GM12801 (cell line): ENCODE measurements around the gene CFAP69.

ENCODE experiments used
- TF ChIP-seq, protein P1 (sequence below): IDR thresholded peaks from one replicate; pipeline ENCODE4 v1.5.1; 2011; ENCODE audit warnings: control low read depth; ENCODE audit not compliant: insufficient read length; ENCODE audit errors: extremely low read depth

The CFAP69 gene

DNA sequence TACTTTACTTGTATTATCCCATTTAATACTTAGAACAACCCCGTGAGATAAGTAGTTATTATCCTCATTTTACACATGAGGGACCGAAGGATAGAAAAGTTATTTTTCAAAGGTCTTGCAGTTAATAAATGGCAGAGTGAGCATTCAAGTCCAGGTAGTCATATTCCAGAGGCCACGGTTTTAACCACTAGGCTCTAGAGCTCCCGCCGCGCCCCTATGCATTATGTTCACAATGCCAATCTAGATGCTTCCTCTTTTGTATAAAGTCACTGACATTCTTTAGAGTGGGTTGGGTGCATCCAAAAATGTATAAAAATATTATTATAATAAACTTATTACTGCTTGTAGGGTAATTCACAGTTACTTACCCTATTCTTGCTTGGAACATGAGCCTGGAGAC is 11.4 kb upstream of the CFAP69 start:
- TF ChIP-seq, protein P1, sequence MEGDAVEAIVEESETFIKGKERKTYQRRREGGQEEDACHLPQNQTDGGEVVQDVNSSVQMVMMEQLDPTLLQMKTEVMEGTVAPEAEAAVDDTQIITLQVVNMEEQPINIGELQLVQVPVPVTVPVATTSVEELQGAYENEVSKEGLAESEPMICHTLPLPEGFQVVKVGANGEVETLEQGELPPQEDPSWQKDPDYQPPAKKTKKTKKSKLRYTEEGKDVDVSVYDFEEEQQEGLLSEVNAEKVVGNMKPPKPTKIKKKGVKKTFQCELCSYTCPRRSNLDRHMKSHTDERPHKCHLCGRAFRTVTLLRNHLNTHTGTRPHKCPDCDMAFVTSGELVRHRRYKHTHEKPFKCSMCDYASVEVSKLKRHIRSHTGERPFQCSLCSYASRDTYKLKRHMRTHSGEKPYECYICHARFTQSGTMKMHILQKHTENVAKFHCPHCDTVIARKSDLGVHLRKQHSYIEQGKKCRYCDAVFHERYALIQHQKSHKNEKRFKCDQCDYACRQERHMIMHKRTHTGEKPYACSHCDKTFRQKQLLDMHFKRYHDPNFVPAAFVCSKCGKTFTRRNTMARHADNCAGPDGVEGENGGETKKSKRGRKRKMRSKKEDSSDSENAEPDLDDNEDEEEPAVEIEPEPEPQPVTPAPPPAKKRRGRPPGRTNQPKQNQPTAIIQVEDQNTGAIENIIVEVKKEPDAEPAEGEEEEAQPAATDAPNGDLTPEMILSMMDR: no peak

DNA sequence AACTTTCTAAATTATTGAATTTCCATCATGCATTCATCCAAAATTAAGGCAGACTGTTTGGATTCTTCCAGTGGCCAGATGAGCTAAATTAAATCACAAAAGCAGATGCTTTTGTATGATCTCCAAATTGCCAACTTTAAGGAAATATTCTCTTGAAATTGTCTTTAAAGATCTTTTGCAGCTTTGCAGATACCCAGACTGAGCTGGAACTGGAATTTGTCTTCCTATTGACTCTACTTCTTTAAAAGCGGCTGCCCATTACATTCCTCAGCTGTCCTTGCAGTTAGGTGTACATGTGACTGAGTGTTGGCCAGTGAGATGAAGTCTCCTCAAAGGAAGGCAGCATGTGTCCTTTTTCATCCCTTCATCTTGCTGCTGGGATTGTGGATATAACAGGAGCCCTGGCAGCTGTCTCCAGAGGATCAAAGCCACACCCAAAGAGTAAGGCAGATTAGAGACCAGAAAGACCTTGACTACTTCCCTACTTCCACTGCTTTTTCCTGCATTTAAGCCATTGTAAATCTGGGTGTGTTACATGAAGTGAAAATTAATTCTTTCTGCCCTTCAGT is 8.2 kb upstream of the CFAP69 start:
- TF ChIP-seq, protein P1: no peak

DNA sequence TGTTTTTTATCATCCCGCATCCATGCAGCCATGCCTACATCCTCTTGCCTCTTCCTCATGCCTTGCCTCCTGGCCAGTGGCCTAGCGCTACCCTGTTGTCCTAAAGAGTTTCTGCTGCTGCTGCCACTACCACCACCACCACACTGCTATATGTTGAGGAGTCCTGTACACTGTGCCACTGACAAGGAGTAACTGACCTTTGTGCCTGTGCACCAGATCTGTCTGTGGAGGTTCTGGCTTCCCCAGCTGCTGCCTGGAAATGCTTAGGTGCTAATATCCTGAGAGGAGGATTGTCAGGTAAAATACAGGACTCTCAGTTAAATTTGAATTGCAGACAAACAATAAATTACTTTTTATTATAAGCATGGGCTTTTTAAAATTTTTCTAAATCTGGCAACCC is 7.0 kb upstream of the CFAP69 start:
- TF ChIP-seq, protein P1: no peak

DNA sequence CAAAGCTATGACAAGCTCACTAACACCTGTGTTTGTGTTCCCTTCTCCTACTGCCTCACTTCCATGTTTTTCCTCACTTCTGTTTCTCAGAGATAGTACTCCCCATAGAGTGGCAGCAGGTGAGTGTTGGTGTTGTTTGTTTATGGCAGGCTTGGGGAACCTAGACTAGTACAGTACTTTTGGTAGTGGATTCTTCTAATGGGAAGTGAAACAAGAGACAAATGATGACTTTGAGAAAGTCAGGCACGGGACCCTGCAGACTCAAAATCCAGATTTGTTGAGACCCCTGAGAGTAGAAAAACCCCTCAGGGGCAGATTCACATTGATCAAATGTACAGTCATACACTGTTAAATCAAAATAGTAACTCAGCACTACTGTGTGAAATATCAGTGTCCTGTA is 6.4 kb upstream of the CFAP69 start:
- TF ChIP-seq, protein P1: no peak

DNA sequence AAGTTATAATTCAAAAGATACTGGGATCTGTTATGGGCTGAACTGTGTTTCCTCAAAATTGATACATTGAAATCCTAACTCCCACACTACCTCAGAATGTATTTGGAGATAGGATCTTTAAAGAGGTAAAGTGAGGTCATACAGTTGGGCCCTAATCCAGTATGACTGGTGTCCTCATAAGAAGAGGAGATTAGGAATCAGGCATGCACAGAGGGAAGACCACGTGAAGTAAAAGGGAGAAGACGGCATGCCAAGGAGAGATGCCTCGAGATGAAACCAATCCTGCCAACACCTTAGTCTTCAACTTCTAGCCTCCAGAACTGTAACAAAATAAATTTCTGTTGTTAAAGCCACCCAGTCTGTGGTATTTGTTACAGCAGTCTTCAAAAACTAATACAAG is 5.9 kb upstream of the CFAP69 start:
- TF ChIP-seq, protein P1: no peak

DNA sequence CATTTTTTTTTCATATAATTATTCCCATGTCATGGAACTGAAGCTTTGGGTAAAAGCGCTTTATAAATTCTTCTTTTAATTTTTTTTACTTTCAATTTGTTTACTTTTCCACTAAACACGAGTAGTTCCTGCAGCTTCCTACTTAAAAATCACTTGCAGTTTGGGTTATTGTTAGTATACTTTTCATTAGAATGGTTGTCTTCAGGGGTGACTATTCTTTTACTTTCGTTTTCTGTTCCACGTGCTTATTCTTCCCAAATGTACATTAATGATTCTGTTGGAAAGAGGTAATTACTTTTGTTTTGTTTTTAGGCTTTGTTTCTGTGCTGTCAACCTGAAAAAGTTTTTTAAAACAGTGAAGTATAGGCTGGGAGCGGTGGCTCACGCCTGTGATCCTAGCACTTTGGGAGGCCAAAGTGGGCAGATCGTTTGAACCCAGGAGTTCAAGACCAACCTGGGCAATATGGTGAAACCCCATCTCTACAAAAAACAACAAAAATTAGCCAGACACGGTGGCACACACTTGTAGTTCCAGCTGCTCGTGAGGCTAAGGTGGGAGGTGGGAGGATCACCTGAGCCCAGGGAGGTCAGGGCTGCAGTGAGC is 5.2 kb upstream of the CFAP69 start:
- TF ChIP-seq, protein P1: no peak

DNA sequence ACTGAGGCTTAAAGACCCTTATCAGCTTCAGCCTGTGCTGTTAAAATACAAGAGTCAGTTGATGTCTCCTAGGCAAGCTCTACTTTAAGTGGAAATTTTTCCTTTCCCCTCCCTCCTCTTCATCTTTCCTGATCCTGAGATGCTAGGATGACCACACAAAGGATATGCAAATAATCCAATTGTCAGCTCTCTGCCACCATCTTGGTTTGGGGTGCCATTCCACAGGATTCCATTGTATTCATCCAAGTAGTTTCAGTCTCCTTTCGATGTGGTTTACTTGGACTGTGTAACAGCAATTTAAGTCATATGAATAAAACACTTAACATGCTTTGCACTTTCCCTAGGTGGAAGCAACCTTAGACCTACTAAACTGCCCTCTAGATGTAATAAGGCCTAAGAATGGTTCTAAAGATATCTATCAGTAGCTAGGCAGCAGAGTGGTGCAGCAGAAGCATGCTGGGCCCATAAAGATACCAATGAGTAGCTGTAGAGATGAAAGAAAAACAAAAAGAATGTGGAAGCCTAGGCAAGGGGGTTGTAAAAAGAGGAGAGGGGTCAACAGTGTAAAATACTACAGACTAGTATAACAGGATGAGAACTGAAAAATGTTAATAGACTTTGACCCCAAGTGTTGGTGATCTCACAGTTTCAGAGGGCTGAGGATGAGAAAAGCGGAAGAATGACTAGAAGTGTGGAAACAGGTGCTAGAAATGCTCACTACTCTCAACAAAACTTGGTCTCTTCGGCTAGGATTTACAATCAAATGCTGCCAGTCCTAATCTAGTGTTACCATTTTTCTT is 2.4 kb upstream of the CFAP69 start:
- TF ChIP-seq, protein P1: no peak
